ENCODE measurements around the gene SLC9A1.

GRCh38 chr1:27179379-27179778 is 24.5 kb upstream of the SLC9A1 start:
- no peak for TF ChIP-seq CTCF (IDR thresholded peaks at IDR 0.05)
- TF ChIP-seq POLR2A (IDR thresholded peaks at IDR 0.05) = no peak

Measured in adrenal gland (tissue), 5 donors.